Medulla oblongata (tissue), 1 donor: ENCODE measurements around the gene HPF1.
A peak's percentile ranks its signal among the peaks of the same experiment; 100 is the strongest.
"Not testable (repeated sequence)": the region's sequence is repeated elsewhere in the genome, so short reads cannot be mapped to it uniquely, and the experiment has no call there.

Experiments
- DNase-seq: peaks from one replicate; pipeline ENCODE4 v3.0.0-alpha.2; 2015; ENCODE audit errors: extremely low spot score

HPF1 gene

GRCh38 chr4:169757575-169758184, at the start of gene HPF1:
Gene HPF1, minus strand, starts transcription at chr4:169757944. Its CDS starts 67 bp downstream, at chr4:169757877.
- peak; percentile 87 for DNase-seq

GRCh38 chr4:169806770-169807169, 49.0 kb upstream of the HPF1 start:
- not testable (repeated sequence) for DNase-seq

DNA sequence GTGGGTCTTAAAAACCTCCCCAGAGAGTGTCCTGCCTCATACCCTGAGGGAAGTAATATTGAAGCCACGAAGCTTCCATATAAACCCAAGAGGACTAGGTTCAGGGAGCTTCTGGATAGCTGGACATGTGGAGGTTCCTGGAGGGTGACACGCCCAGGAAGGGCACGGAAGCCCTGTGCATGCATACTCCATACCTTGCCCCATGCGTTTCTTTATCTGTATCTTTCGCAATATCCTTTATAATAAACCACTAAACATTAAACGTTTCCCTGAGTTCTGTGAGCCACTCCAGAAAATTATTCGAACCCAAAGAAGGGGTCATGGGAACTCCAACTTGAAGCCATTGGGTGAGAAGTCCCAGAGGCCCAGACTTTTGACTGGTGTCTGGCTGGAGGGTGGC, 45.7 kb upstream of the HPF1 start:
- no peak for DNase-seq

GRCh38 chr4:169802873-169803272, 45.1 kb upstream of the HPF1 start:
- DNase-seq: no peak

DNA sequence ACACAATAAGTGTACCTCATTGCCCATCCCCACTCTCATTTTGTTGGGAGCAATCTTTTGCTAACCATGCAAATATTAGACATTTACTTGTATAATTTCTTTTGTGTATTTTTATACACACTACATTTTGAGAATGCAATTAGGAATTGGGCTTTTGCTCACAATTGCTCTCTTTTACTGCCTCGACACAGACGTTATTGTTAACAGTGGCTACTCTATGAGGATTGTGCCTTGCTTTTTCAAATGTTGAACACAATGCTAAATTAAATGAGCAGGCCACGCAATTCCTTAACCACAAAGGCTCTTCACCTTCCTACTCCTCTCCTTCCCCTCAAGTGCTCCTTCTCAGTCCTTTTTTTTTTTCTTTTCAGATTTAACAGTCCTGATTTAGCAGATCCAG, 42.8 kb upstream of the HPF1 start:
- DNase-seq: peak; percentile 77

DNA sequence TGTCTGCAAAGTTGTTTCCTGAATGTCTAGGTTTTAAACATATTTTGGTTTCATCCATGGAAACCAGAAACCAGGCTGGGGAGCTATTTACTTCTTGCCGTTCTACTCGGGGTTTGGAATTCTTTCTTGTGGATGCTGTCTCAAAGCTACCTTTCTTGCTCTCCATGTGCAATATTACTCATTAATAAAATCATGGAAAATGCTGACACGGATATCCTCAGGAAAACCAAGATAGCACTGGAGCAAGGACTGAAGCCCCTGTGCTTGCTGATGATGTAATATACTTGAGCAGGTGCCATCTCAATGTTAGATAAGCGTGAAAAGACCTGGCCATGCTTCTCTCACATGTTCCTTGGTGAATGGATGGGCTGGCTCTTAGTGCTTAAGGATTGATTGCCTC, 41.5 kb upstream of the HPF1 start:
- no peak for DNase-seq

DNA sequence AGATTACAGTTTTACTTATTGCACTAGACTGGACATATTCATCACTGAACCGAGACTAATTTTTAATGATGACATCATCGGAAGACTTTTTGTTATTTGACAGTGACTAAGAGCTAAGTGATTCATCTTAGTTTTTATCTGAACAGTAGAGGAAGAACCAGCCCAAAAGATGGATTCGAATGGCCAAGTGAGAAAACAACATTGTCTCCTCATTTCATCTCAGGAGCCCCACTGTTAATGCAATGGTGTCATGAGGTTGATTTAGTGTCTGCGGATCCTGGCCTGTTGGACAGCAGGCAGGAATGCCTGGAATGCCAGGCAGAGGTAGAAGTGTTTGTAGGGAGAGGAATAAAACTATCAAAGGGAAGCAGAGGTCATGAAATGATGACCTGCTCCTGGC, 37.8 kb upstream of the HPF1 start:
- DNase-seq: no peak

- DNase-seq: peak; percentile 86
These were observed 33.9 kb upstream of the HPF1 start for GRCh38 chr4:169791527-169792156.

DNA sequence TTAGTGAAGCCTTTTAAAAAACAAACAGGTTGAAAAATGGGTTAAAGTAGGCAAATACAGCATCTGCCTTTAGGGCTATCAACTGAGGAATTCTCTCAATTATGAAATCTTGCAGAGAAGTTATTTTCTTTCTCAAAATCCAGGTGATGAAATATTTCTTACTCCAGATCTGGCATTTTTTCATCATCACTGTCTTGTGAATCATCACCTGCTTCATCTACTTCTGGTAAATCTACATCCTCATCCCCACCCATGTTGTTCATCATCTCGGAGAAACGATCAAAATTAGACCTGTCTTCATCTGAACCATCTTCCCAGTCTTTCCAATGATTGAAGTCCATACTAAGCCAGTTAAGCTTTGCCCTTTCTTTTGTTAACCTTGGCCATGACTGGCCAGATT, 33.3 kb upstream of the HPF1 start:
- DNase-seq: no peak

GRCh38 chr4:169774466-169775445, 17.0 kb upstream of the HPF1 start:
- no peak for DNase-seq

DNA sequence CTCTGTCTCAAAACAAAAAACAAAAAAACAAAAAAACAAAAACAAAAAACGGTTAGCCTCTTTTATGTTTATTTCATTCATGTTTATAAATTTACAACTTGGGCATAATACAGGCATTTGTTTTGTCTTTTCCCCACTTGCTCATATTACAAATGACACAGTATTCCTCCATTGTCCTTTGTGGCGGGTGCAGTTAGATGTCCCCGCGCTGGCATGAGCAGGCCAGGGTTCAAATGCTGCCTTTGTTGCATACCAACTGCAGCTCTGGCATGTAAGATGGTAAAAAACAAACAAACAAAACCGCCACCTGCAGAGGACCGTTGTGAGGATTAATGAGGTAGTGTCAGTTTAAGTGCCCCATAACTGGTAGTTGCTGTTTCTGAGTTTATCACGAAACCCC, 16.1 kb upstream of the HPF1 start:
- peak; percentile 42 for DNase-seq

DNA sequence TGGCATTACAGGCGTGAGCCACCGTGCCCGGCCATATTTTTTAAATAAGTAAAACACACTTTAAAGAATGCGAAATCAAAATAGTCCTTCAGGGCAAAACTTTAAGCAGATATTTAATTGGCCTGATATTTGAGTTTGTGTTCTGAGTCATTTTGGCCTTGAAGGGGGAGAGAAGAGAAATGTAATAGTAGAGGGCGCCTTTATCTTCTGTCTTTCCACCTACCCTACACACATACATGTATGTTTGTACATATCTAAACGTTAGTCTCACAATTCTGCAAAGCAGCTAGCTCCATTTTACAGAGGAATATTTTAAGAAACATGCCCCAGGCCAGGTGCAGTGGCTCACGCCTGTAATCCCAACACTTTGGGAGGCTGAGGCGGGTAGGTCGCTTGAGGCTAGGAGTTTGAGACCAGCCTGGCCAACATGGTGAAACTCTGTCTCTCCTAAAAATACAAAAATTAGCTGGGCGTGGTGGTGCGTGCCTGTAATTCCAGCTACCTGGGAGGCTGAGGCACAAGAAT, 13.9 kb upstream of the HPF1 start:
- DNase-seq: not testable (repeated sequence)

DNA sequence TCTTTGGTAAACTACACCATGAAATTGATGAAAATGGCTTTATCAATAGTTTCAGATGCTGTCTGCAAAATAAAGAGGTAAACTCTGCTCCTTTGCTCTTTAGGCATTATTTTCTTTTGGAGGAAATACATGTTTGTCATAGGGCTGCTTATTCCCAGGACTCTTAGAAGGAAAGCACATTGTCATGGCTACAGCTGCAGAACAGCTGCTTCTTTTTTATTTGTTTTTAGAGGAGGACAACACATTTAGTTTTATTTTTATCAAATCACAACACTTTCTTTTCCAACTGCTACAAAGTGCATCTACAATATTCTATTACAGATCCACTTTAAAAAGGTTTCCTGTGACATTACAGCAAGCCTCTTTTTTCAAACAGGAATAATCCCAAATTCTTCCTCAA, 12.7 kb upstream of the HPF1 start:
- no peak for DNase-seq

DNA sequence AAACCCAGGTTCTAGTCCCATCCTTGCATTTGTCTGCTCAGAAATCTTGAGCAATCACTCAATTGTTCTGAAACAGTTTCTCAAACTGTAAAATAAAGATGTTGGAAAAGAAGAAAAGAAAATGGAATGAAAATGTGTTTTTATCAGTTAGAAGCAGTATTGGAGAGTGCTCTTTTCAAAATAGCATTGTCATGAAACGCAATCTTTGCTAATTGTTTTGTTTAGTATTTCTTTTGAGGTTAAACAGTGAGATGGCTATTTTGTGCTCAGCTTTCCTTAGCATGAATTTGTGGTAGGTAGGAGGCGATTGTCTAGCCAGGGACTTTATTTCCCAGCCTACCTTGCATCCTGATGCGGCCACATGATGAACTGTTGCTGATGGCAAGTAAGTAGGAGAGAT, 10.6 kb upstream of the HPF1 start:
- DNase-seq: no peak

DNA sequence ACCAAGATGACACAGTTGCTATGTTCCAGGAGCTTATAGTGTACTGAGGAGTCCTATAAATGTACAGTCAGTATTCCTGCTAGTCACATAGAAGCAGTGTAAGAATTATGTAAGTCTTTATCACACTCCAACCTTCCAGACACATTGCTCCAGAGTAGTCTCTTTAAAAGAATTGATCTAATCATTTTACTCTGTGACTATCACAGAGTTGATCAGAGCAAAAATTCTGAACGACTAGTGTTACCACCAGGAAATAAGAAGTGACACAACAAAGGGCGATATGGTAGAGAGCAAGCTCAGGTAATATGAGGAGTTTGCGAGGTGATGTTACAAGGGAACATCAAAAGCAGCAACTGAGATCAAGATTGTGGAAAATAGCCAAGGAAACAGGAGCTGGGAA, 9.0 kb upstream of the HPF1 start:
- no peak for DNase-seq

GRCh38 chr4:169765835-169766234, 8.1 kb upstream of the HPF1 start:
- no peak for DNase-seq

DNA sequence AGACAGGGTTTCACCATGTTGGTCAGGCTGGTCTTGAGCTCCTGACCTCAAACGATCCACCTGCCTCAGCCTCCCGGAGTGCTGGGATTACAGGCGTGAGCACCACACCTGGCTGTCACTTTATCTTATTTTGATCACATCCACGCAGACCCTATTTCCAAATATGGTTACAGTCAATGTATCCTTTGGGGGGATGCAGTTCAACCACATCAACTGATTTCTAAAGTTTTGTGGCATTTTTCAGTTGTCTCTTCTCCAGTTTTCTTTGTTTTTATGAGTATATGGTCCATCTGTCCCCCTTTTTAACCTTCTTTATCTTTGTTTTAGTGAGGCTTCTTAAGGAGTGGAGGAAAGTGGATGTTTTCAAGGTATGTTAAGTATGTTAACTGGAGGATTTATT, 4.1 kb upstream of the HPF1 start:
- no peak for DNase-seq

GRCh38 chr4:169758401-169758962, 738 bp upstream of the HPF1 start:
- peak; percentile 26 for DNase-seq

- peak; percentile 9 for DNase-seq
These were observed 671 bp downstream of the HPF1 start for GRCh38 chr4:169756971-169757574.

GRCh38 chr4:169745291-169745690, 12.5 kb downstream of the HPF1 start:
- no peak for DNase-seq

DNA sequence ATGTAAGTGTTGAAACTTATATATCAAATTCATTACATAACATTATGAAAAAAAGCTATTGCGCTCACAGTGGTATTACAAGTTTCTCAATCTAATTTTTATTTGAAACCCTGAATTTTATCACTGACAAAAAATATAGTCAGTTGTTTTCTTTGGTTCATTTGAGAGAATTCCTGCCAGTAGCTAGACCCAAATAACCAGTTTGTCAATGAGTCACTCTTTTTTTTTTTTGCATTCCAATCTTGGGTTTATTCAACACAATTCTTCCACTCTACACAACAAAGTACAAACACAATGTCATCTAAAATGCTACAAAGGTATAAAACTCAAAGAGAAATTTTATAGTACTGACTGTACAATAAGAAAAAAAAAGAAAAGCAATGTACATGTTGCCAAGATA, 13.1 kb downstream of the HPF1 start:
- no peak for DNase-seq

DNA sequence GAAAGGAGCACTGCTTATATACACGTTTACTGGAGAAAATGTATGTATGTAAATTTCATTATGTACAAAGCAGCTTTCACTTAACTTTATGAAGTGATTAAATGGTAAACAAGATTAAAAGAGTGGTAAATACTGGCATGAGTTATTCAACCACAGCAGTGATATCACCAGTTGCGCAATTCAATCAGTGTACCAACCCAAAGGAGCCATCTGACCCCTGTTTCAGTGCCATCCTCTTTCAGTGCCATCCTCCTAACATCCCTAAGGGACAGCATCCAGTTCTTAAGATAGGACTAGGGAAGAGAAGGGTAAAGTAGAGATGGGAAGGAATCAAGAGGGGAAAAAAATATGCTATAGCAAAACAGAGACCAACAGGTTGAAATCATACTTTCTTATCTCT, 16.2 kb downstream of the HPF1 start:
- DNase-seq: no peak
